Kidney glomerular epithelial cell (primary cell): ENCODE results near the gene WDFY1.

Experiments
- DNase-seq: peaks from one replicate; lab custom pipeline; 2025; lab: John Stamatoyannopoulos, UW

The WDFY1 gene

DNA sequence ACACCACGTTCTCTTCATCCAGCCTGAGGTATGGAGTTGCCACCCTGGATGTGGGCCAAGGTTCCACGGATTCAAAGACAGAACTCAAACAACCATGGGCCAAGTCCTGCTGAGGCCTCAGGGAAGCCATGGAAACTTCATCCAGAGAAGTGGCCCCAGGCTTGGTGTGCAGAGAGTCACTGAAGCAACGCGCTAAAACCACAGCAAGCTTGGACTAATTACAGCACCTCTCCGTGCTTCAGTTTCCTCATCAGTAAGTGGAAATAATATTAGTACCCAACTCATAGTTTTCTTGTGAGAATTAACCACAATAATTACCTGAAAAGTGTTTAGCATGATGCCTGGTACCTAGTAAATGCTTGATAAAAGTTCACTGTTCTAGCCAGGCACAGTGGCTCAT, 88.6 kb downstream of the WDFY1 start:
- no peak for DNase-seq

DNA sequence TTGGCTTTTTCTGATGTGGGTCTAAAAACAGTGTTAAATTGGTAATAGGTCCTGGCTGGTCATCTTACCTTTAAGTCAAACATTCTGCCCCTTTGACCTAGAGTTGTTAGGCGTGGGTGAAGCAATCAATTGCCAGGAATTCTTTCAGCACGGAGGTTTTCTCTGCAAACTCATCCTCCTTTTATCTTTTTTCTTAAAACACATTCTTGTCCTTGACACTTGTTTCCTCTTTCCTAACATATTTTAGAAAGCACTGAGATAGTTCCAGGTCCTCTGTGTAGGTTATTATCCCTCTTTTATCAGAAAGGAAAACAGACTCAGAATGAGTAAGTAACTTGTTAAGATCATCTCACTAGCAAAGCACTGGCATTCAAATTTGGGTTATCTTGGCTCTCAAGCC, 89.1 kb downstream of the WDFY1 start:
- no peak for DNase-seq

DNA sequence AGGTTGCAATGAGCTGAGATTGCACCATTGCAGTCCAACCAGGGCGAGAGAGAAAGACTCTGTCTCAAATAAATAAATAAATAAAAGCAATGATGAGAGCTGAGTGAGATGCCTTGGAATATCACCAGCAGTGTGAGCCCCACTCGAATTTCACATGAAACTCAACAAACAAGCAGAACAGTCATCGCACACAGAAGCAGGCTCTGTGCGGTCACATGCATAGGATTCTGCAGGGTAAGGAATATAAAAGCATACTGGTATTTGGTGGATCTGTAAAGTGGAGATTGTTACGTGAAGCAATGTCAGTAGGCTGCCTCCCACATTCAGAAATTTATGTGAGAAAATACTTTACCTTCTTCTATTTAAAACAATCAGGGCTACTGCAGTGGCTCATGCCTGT, 89.7 kb downstream of the WDFY1 start:
- no peak for DNase-seq

DNA sequence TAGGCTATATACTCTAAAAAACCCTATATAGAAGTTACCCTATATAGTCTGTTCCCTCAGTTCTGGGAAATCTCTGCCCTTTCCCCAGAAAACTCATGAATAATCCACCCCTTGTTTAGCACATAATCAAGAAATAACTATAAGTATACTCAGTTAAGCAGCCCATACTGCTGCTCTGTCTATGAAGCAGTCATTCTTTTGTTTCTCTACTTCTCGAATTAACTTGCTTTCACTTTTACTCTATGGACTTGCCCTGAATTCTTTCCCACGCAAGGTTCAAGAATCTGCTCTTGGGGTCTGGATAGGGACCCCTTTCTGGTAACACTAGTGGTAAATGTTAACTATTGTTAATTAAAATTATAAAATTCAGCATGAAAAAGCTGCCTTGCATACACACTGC, 90.4 kb downstream of the WDFY1 start:
- DNase-seq, result no peak

DNA sequence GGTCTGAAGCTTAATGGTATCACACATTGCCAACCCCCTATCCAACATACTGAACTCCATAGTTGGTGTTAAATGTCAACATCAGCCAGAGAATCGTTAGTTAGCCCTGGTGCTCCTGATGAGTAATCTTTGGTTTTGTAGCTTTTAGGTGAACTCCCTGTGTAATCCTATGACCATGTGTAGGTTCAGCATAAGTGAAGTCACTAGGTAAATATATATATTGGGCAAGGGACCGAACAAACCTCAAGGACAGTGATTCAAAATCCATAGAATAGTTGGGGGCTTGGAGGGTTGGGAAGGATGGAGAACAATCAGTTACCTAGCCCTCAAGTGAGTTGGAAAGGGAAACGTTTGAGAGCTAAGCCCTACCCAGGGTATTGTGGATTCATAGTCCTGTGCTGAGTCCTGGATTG, 91.7 kb downstream of the WDFY1 start:
- DNase-seq, result no peak

DNA sequence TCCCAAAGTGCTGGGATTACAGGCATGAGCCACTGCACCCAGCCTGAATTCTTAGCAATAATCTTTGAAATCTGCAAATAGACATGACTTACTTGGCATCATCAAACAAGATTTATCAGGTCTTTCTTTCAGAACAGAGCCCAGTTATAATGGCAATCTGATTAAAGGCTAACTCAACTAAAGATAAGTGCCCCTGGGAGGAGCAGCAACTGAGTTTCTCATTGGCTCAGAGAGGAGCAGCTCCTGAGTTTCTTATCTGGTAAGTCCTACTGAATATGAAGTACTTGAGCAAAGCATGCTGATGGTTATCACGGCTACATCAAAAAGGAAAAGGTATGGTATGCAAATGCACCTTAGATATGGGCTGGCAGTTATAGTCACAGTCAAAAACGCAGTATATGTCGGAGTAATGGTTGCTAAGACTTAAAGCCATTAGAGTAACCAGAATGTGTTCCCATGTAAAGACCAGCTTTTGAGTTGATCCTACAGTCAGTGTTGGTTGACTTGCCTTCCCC, 92.8 kb downstream of the WDFY1 start:
- no peak for DNase-seq

DNA sequence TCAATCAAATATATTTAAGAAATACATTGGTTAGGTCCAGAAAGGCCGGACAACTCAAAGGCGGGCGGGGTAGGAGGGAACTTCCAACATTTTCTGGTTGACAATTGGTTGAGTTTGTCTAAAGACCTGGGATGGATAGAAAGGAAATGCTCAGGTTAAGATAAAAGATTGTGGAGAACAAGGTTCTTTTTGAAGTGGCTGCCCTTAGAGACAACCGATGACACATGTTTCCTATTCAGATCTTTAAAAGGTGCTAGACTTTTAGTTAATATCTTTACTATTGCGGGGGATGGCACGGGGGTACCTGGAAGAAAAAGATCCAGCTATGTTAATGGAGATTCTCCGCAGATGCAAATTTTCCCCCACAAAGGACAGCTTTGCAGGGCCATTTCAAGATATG, 97.7 kb downstream of the WDFY1 start:
- no peak for DNase-seq

DNA sequence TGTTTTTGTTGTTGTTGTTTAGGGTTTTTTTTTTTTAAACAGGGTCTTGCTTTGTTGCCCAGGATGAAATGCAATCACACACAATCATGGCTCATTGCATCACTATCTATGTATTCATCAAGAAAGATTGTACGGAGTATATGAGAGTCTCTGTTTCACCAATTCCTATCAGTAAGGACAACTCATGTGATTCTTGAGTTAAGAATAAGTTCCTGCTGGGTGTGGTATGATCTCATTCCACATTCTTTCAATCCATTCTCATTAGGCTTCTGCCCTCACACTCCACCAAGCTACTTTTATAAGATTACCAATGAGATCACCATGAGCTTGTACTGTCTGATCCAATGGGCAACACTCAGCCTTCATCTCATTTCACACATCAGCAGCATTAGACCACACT, 98.6 kb downstream of the WDFY1 start:
- peak; percentile 67 for DNase-seq

DNA sequence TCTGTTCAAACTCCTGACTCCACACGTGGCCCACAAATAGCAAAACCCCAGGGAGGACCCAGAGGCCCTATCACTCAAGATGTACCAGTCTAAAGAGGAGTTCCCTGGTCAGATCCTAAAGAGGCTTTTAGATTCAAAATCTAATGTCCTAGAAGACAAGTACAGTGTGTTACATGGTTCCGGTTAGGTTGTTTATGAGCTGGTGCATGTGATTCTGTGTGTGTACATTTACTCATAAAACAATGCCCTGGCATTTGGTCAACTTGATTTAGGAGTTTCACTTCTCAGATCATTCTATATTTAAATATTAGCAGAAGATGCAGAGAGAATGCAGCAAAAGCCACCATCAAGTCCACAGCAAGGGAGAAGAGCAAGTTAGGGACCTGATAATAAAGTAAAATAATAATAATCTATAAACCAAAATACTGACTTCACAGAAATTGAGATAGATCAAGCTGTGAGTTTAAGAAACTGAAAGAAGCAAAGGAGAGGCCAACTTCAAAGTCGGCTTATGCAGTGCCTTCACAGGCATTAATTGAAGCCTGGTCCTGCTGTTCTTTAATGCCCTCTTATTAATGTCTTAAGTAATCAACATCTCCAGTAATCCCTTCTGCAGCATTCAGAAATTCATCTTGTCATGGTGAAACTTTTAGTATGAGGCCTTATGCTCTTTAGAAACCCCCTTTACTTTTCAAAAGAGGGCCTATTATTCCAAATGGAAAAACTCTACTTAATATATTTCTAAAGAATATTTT, 103.5 kb downstream of the WDFY1 start:
- DNase-seq, result no peak

DNA sequence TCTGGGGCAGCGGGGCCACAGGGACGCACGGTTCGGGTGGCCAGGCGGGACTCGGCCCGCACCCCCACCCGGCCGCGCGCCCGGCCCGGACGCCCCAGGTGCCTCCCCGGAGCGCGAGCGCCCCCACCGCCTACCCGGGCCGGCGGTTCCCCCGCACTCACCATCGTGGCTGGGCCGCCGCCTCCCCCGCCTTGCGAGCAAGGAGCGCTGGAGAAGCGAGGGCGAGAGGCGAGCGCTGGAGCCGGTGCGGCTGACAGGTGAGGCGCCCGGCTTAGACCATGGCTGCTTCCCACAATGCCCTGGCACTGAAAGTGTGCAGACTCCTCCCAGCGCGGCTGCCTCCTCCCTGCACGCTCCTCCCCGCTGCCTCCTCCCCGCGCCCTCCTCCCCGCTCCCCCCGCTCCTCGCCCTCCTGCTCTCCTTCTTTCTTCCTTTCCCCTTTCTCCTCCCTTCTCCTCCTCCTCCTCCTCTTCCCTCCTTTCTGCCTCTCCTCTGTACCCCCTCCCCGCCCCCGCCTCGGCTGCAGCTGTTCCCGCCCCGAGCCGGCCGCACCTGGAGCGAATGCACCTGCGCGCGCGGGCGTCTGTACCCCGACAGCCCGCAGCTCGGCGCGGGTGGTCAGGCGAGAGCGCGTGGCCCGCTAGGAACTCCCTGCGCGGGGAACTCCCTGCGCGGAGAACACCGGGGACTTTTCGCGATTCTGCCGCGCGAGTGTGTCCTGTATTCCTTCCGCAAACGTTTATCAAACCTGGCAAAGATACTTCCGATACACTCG, 107.7 kb downstream of the WDFY1 start, which contains the start of gene AP1S3:
Gene AP1S3, minus strand, starts transcription at position 296 of the 775 bp plus-strand sequence. Its CDS starts 132 bp downstream, at position 164.
- peak; percentile 71 for DNase-seq

DNA sequence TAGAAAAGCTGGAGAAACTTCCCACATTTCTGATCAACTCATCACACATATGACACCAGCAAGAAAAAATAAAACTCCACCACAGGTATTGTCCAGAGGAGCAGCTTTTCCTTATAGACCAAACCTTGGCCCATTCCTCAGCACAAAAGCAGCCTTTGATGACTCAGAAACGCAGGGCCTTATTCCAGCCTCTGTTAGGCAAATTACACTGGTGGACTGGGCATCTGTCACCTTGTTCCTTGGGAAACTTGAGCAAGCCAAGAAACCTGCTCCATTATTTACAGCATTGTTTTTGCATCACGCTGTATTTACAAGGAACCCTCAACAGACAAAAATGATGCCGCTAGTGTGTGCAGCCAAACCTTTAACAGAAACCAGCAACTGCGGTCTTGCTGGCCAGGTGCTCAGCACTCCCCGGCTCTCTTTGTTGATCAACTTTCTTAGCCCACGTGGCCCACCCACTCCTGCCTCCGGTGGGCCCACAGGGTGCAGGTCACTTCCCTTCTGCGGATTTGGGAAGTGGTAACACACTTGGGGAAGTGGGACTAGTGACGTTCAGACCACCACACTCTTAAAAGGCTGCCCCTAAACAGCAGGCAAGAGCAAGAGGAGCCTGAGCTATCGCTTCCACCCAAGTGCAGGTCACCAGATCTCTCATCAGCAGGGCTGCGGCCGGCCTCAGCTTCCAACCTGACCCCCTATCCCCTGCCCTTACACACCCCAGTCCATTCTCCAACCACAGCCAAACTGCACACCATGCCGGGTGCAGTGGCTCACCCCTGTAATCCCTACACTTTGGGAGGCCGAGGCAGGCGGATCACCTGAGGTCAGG, 109.2 kb downstream of the WDFY1 start:
- DNase-seq, result no peak

DNA sequence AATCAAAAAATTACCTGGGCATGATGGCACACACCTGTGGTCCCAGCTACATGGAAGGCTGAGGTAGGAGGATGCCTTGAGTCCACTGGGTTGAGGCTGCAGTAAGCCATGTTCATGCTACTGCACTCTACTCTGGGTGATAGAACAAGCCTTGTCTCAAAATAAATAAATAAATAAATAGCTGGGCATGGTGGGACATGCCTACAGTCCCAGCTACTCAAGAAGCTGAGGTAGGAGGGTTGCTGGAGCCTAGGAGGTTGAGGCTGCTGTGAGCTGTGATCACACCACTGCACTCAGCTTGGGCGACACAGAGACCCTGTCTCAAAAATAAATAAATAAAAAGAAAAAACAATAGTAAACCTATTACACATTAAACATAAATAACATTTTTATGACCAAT, 110.7 kb downstream of the WDFY1 start:
- no peak for DNase-seq

DNA sequence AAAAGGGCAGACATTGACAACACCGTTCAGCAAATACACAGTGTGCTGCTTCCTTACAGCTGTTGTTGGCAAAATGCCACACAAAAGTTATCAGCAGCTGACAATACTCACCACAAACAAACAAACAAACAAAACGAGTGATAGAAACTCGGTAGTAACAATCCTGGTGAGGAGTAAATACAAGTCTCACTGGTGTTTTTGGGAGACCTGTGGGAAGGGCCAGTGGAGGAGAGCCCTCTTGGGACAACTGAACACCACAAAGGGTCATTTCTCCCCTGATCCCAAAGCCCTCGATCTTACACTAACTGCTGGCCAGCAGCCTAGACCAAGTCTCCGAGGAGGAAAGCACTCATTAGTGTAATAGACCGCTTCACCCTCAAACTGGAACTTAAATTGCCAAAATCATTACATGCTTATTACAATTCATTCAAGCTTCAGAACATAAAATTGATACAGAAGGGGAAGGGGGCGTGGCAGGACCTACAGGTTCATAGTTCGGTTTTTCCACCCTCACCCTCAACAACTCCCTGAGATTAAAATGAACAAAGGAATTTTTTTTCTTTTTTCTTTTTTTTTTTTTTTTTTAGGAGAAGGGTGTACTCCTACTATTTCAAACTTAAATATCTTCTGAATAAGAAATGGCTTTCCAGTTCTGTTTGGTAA, 112.8 kb downstream of the WDFY1 start:
- no peak for DNase-seq

DNA sequence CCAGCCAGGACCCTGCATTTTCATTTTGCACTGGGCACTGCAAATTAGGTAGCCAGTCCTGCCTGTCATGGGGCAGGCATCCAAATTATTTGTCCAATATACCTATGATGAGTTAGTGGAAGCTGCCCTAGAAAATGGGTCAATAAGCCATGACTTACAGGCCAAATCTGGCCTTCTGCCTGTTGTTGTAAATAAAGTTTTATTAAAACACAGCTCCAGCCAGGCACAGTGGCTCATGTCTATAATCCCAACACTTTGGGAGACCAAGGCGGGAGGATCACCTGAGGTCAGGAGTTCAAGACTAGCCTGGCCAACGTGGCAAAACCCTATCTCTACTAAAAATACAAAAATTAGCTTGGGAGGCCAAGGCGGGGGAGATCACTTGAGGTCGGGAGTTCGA, 116.0 kb downstream of the WDFY1 start:
- no peak for DNase-seq

DNA sequence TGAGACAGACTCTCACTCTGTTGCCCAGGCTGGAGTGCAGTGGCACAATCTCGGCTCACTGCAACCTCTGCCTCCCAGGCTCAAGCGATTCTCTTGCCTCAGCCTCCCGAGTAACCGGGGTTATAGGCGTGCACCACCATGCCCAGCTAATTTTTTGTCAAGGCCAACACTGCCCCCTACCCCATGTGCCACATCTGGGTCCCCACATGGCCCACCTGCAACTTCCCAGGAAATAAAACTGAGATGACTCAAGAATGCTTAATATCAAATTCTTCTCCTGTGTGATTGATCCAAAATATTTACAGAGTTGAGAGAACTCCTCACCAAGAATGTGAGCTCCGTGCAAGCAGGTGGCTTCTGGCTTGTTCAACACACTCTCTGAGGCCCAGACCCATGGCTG, 116.8 kb downstream of the WDFY1 start:
- no peak for DNase-seq

DNA sequence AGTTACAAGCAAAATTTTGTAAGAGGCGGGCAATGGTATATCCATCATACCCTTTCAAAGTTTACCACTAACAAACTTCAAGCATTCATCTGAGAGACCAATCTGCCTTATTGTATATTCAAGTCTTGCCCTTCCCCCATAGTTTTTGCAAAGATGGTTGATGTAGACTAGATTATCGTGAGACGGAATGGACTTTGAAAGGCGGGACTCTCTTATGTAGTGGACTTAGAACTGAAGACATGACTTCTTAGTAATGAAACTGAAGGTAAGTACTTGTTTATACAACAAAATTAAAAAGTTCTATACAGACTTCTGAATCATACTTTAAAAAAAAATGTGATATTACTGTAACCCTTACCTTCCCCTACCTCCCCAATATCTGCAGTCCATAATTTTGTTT, 118.1 kb downstream of the WDFY1 start:
- DNase-seq, result no peak
